Endothelial cell (in vitro differentiated cells): ENCODE data around the gene HLA-DOB. TPM values are rescaled to one million over a fixed set of nuclear protein-coding genes. Genes with fewer than 3 reads are reported as not detected.
"Not testable (repeated sequence)": the region's sequence is repeated elsewhere in the genome, so short reads cannot be mapped to it uniquely, and the experiment has no call there.

Source experiments
- DNase-seq: peaks from one replicate; pipeline ENCODE4 v3.0.0; 2021; ENCODE audit warnings: low spot score
- H3K27ac Mint-ChIP-seq: one replicate; pipeline ENCODE4 v1.8.0; 2021; ENCODE audit warnings: mixed read lengths, inconsistent platforms; ENCODE audit not compliant: unreplicated experiment
- H3K27me3 Mint-ChIP-seq: one replicate; pipeline ENCODE4 v1.8.0; 2021; ENCODE audit warnings: mild to moderate bottlenecking, moderate library complexity, mixed read lengths, inconsistent platforms; ENCODE audit not compliant: unreplicated experiment
- H3K36me3 Mint-ChIP-seq: one replicate; pipeline ENCODE4 v1.8.0; 2021; ENCODE audit warnings: mild to moderate bottlenecking, low read depth, mixed read lengths, inconsistent platforms; ENCODE audit not compliant: unreplicated experiment
- H3K4me1 Mint-ChIP-seq: one replicate; pipeline ENCODE4 v1.8.0; 2021; ENCODE audit warnings: mild to moderate bottlenecking, mixed read lengths, inconsistent platforms; ENCODE audit not compliant: unreplicated experiment
- H3K4me3 Mint-ChIP-seq: one replicate; pipeline ENCODE4 v1.8.0; 2021; ENCODE audit warnings: mild to moderate bottlenecking, mixed read lengths, inconsistent platforms; ENCODE audit not compliant: unreplicated experiment
- H3K9me3 Mint-ChIP-seq: one replicate; pipeline ENCODE4 v1.8.0; 2021; ENCODE audit warnings: mixed read lengths, inconsistent platforms; ENCODE audit not compliant: unreplicated experiment
- total RNA-seq: library from RNA; stranded (reverse); fragmentation: NEBNext Ultra II Directional; extraction: Animal tissue kit (Norgen Biotek cat#: 25700); gene quantifications from one replicate; pipeline ENCODE4 v1.2.1, GENCODE V29; 2021; ENCODE audit not compliant: unreplicated experiment
- TF ChIP-seq, protein P1 (sequence below): fragments of 200-600 bp; sonication (generic); IDR thresholded peaks from one replicate; pipeline ENCODE4 v1.5.0; 2021; ENCODE audit warnings: antibody characterized with exemption; ENCODE audit not compliant: unreplicated experiment

HLA-DOB gene
- total RNA-seq, 1 donor from 2014 or later, result not detected

DNA sequence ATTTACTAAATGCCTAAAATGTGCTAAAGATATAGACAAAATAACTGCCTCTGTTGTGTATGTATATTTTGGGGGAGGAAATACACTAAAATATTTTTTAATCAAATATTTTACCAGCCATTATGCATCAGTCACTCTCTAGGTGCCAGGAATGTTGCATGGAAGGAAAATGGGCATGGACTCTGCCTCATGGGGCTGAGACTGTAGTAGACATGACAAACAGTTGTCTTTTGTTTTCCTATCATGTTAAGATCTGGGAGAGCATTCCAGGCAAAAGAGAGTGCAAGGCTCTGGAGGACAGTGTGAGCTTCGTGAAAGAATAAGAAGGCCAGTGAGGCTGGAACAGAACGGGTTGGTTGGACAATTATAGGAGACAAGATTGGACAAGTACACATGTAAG, 26.5 kb downstream of the HLA-DOB start:
- H3K27ac Mint-ChIP-seq, result no peak overlapping the region
- TF ChIP-seq, protein P1, sequence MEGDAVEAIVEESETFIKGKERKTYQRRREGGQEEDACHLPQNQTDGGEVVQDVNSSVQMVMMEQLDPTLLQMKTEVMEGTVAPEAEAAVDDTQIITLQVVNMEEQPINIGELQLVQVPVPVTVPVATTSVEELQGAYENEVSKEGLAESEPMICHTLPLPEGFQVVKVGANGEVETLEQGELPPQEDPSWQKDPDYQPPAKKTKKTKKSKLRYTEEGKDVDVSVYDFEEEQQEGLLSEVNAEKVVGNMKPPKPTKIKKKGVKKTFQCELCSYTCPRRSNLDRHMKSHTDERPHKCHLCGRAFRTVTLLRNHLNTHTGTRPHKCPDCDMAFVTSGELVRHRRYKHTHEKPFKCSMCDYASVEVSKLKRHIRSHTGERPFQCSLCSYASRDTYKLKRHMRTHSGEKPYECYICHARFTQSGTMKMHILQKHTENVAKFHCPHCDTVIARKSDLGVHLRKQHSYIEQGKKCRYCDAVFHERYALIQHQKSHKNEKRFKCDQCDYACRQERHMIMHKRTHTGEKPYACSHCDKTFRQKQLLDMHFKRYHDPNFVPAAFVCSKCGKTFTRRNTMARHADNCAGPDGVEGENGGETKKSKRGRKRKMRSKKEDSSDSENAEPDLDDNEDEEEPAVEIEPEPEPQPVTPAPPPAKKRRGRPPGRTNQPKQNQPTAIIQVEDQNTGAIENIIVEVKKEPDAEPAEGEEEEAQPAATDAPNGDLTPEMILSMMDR, result no peak
- no peak for DNase-seq
- no peak overlapping the region for H3K4me3 Mint-ChIP-seq
- peaks cover 4% of the 10 kb centered on the region for H3K4me1 Mint-ChIP-seq
- H3K9me3 Mint-ChIP-seq, result no peaks in the 10 kb centered on the region
- peaks cover 2% of the 10 kb centered on the region for H3K27me3 Mint-ChIP-seq
- no peaks in the 10 kb centered on the region for H3K36me3 Mint-ChIP-seq

DNA sequence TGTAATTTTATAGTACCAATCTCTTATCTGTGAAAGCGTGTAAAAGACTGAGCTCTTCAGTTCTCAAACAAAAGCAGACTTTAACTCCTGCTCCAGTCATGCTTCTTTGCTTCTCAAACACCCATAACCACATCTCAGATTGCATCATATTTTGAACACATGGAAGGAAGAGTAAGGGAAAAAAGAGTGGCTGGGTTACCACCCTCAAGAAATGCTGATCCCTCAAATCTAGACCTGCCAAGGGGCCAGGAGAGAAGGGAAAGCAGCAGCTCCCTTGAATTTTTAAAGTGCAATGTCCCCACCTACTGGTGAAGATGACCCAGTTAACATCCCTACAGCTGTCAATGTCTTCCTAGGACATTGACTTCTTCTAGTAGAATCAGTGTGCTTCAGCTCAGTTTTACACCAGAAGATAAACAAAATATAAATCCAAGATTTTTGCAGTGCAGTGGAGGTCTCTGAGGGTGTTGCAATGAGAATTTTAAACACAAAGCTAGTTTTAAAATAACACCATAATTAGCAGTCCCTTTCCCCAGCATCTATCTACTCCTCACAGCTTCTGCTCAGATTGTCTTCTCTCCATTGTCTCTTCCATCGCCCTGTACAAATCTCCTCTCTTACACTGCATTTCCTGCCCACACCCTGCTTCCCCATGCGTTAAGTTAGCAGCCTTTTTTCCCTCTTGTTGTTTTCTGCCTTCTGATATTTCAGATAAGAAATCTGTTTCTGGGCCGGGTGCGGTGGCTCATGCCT, 30.8 kb downstream of the HLA-DOB start:
- H3K27ac Mint-ChIP-seq, result no peak overlapping the region

DNA sequence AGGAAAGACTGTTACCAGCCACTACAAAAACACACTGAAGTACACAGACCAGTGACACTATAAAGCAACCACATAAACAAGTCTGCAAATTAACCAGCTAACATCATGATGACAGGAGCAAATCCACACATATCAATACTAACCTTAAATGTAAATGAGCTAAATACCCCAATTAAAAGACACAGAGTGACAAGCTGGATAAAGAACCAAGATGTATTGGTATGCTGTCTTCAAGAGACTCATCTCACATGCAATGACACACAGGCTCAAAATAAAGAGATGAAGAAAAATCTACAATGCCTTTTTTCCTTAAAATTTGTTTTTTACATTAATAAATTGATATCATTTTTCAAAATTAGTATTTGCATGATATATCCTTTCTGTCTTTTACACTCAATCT, 33.9 kb downstream of the HLA-DOB start:
- DNase-seq, H3K4me3 Mint-ChIP-seq, H3K27ac Mint-ChIP-seq, H3K4me1 Mint-ChIP-seq, H3K36me3 Mint-ChIP-seq, H3K27me3 Mint-ChIP-seq, H3K9me3 Mint-ChIP-seq: not testable (repeated sequence)

More for the DNA sequence above, 30.8 kb downstream of the HLA-DOB start:
- H3K36me3 Mint-ChIP-seq, result no peaks in the 10 kb centered on the region
- peaks cover 2% of the 10 kb centered on the region for H3K27me3 Mint-ChIP-seq
- H3K9me3 Mint-ChIP-seq, result no peaks in the 10 kb centered on the region
- TF ChIP-seq, protein P1, result peak; percentile 32
- DNase-seq, result peak; percentile 42
- H3K4me3 Mint-ChIP-seq, result peak overlapping the region; percentile 28
- peaks cover 4% of the 10 kb centered on the region for H3K4me1 Mint-ChIP-seq

DNA sequence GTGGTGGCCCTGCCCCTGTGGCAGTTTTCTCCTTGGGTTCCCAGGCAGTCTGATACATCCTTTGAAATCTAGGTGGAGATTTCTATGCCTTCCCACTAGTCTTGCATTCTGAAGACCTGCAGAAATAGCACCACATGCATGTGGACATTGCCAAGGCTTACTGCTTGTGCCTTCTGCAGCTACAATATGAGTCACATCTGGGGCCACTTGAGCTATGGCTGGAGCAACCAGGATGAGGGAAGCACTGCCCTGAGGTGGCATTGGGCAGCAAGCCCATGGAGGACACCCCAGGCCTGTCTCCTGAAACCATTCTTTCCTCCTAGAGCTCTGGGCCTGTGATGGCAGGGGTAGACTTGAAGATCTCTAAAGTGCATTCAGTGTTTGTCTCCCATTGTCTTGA, 37.8 kb downstream of the HLA-DOB start:
- DNase-seq, result no peak
- TF ChIP-seq, protein P1, result no peak
- Mint-ChIP-seq H3K9me3 (no peaks in the 10 kb centered on the region), H3K36me3 (no peaks in the 10 kb centered on the region), H3K4me1 (no peaks in the 10 kb centered on the region), H3K4me3 (no peak overlapping the region), H3K27me3 (no peaks in the 10 kb centered on the region), H3K27ac (no peak overlapping the region)

DNA sequence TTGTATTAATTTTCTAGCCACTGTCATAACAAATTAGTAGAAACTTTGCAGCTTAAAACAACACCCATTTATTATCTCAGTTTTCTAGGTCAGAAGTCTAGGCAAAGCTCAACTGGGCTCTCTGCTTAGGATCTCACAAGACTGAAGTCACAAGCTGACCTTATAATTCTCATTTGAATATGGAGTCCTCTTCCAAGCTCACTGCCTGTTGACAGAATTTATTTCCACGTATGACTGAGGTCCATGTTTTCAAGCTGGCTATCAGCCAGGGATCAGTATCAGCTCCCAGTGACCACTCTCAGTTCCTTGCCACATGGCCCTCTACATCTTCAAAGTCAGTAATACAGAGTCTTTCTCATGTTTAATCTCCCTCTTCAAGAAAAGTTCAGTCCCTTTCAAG, 41.7 kb downstream of the HLA-DOB start:
- TF ChIP-seq, protein P1, result no peak
- Mint-ChIP-seq H3K4me1 (no peaks in the 10 kb centered on the region), H3K36me3 (no peaks in the 10 kb centered on the region), H3K4me3 (no peak overlapping the region), H3K27ac (no peak overlapping the region), H3K9me3 (no peaks in the 10 kb centered on the region), H3K27me3 (no peaks in the 10 kb centered on the region)
- DNase-seq, result no peak
